ENCODE results near the gene TMEM168. TPM values are rescaled to one million over a fixed set of nuclear protein-coding genes. Genes with fewer than 3 reads are reported as not detected.
"Not testable (repeated sequence)": the region's sequence is repeated elsewhere in the genome, so short reads cannot be mapped to it uniquely, and the experiment has no call there.

TMEM168 gene
- total RNA-seq, 1 donor from 2014 or later, result 23.9 TPM

- no peaks in the 10 kb centered on the region for H3K36me3 Mint-ChIP-seq (ENCODE audit: low read depth)
- no peaks in the 10 kb centered on the region for H3K4me1 Mint-ChIP-seq (ENCODE audit: low read depth)
Observed at GRCh38 chr7:112799448-112800120, 9.4 kb upstream of the TMEM168 start.

GRCh38 chr7:112798274-112799159, 8.3 kb upstream of the TMEM168 start:
- no peak for DNase-seq (ENCODE audit: low spot score)
- Mint-ChIP-seq H3K27me3 (ENCODE audit: low read depth) (no peaks in the 10 kb centered on the region), H3K4me3 (ENCODE audit: unreplicated experiment) (no peak overlapping the region), H3K27ac (ENCODE audit: unreplicated experiment) (no peak overlapping the region), H3K4me1 (ENCODE audit: low read depth) (no peaks in the 10 kb centered on the region), H3K9me3 (ENCODE audit: low read depth) (no peaks in the 10 kb centered on the region), H3K36me3 (ENCODE audit: low read depth) (no peaks in the 10 kb centered on the region)
- TF ChIP-seq CTCF (IDR thresholded peaks at IDR 0.05), result no peak

More at GRCh38 chr7:112799448-112800120, 9.4 kb upstream of the TMEM168 start:
- no peaks in the 10 kb centered on the region for H3K9me3 Mint-ChIP-seq (ENCODE audit: low read depth)
- H3K27me3 Mint-ChIP-seq (ENCODE audit: low read depth), result no peaks in the 10 kb centered on the region
- no peak overlapping the region for H3K27ac Mint-ChIP-seq (ENCODE audit: unreplicated experiment)
- no peak for TF ChIP-seq CTCF (IDR thresholded peaks at IDR 0.05)
- H3K4me3 Mint-ChIP-seq (ENCODE audit: unreplicated experiment), result no peak overlapping the region
- DNase-seq (ENCODE audit: low spot score), result no peak

GRCh38 chr7:112796552-112796951, 6.4 kb upstream of the TMEM168 start:
- H3K9me3 Mint-ChIP-seq (ENCODE audit: low read depth); H3K4me1 Mint-ChIP-seq (ENCODE audit: low read depth); H3K36me3 Mint-ChIP-seq (ENCODE audit: low read depth); H3K4me3 Mint-ChIP-seq (ENCODE audit: unreplicated experiment); H3K27me3 Mint-ChIP-seq (ENCODE audit: low read depth); H3K27ac Mint-ChIP-seq (ENCODE audit: unreplicated experiment); DNase-seq (ENCODE audit: low spot score): not testable (repeated sequence)

- no peak overlapping the region for H3K4me3 Mint-ChIP-seq (ENCODE audit: unreplicated experiment)
- TF ChIP-seq CTCF (IDR thresholded peaks at IDR 0.05), result no peak
- H3K4me1 Mint-ChIP-seq (ENCODE audit: low read depth), result peaks cover 18% of the 10 kb centered on the region
- DNase-seq (ENCODE audit: low spot score), result no peak
- H3K36me3 Mint-ChIP-seq (ENCODE audit: low read depth), result peaks cover 1% of the 10 kb centered on the region
- no peak overlapping the region for H3K27ac Mint-ChIP-seq (ENCODE audit: unreplicated experiment)
- no peaks in the 10 kb centered on the region for H3K9me3 Mint-ChIP-seq (ENCODE audit: low read depth)
- no peaks in the 10 kb centered on the region for H3K27me3 Mint-ChIP-seq (ENCODE audit: low read depth)
Observed at GRCh38 chr7:112792441-112792840, 2.2 kb upstream of the TMEM168 start.

- no peak overlapping the region for H3K27ac Mint-ChIP-seq (ENCODE audit: unreplicated experiment)
- H3K4me3 Mint-ChIP-seq (ENCODE audit: unreplicated experiment), result no peak overlapping the region
Observed at GRCh38 chr7:112791465-112792168, 1.4 kb upstream of the TMEM168 start.

More at GRCh38 chr7:112791465-112792168, 1.4 kb upstream of the TMEM168 start:
- no peak for TF ChIP-seq CTCF (IDR thresholded peaks at IDR 0.05)
- no peaks in the 10 kb centered on the region for H3K9me3 Mint-ChIP-seq (ENCODE audit: low read depth)
- no peak for DNase-seq (ENCODE audit: low spot score)
- H3K27me3 Mint-ChIP-seq (ENCODE audit: low read depth), result no peaks in the 10 kb centered on the region
- H3K4me1 Mint-ChIP-seq (ENCODE audit: low read depth), result peaks cover 18% of the 10 kb centered on the region
- H3K36me3 Mint-ChIP-seq (ENCODE audit: low read depth), result peaks cover 1% of the 10 kb centered on the region

All from chondrocyte (in vitro differentiated cells).